GM12878 (cell line): ENCODE data around the gene PPP6R2. TPM values are rescaled to one million over a fixed set of nuclear protein-coding genes. Genes with fewer than 3 reads are reported as not detected.
A peak's percentile ranks its signal among the peaks of the same experiment; 100 is the strongest.

ENCODE experiments used
- ATAC-seq: fragments of 200-7000 bp; cut with Tn5 transposase; 3 replicates; pipeline ENCODE4 v1.9.1; 2020; ENCODE audit warnings: mild to moderate bottlenecking, moderate library complexity
- BruUV-seq: library from RNA; stranded (reverse); fragments of 400-500 nt; replicated peaks from 2 replicates; lab custom pipeline; 2021; lab: Mats Ljungman, UMichigan
- CTCF ChIA-PET: fragments of 300-600 bp; sonication (Branson Sonifier 250); formaldehyde crosslinking; extraction: SDS; loops from one replicate; lab custom pipeline; 2021; ENCODE audit warnings: inconsistent platforms; lab: Yijun Ruan, JAX
- POLR2A ChIA-PET: fragments of 350-600 bp; formaldehyde crosslinking; extraction: SDS; loops from one replicate; lab custom pipeline; 2021; ENCODE audit warnings: inconsistent platforms; lab: Charles Lee
- RAD21 ChIA-PET: fragments of 300-600 bp; sonication (Branson Sonifier 250); formaldehyde crosslinking; loops from one replicate; lab custom pipeline; 2023; ENCODE audit warnings: antibody characterized with exemption; ENCODE audit not compliant: unreplicated experiment; lab: Charles Lee
- SMC1A ChIA-PET: fragments of 300-600 bp; sonication (Branson Sonifier 250); formaldehyde crosslinking; loops from one replicate; lab custom pipeline; 2023; ENCODE audit not compliant: unreplicated experiment, uncharacterized antibody; lab: Charles Lee
- DNase-seq: peaks from one replicate; pipeline ENCODE4 v3.0.0-alpha.2; 2011; ENCODE audit warnings: low read depth, low spot score
- FAIRE-seq: peaks from 3 replicates; lab custom pipeline; 2011; peaks lifted over from hg19 to GRCh38; lab: Jason Lieb, UNC
- H2AFZ ChIP-seq: 2 replicates; pipeline ENCODE4 v1.6.0; 2011; ENCODE audit warnings: low read depth, low read length, control low read depth; ENCODE audit not compliant: control insufficient read depth
- H3K27ac ChIP-seq: 2 replicates; pipeline ENCODE4 v1.5.1; 2011; ENCODE audit warnings: control low read depth; ENCODE audit not compliant: control insufficient read depth, insufficient read depth
- H3K27me3 ChIP-seq, 2 experiments: replicated peaks in 1 of 2; 2 replicates each; pipeline versions ENCODE4 v1.6.0 to v1.6.1; 2011; ENCODE audit warnings: low read length in 1 of 2; ENCODE audit not compliant: control insufficient read depth in 2 of 2, insufficient read depth in 2 of 2
- H3K36me3 ChIP-seq, 2 experiments: 2 replicates each; pipeline ENCODE4 v1.5.1; 2011; ENCODE audit warnings: low read length in 1 of 2; ENCODE audit not compliant: control insufficient read depth in 2 of 2, insufficient read depth in 2 of 2
- H3K4me1 ChIP-seq: 2 replicates; pipeline ENCODE4 v1.6.1; 2011; ENCODE audit warnings: mild to moderate bottlenecking, low read length, moderate library complexity, mixed read lengths; ENCODE audit not compliant: control insufficient read depth, insufficient read depth
- H3K4me2 ChIP-seq: 2 replicates; pipeline ENCODE4 v1.6.0; 2011; ENCODE audit warnings: control low read depth; ENCODE audit not compliant: control insufficient read depth, insufficient read depth
- H3K4me3 ChIP-seq: fragments of 200-600 bp; sonication (generic); 2 replicates; pipeline ENCODE4 v1.5.1; 2016
- H3K79me2 ChIP-seq: 2 replicates; pipeline ENCODE4 v1.6.0; 2011; ENCODE audit warnings: low read length; ENCODE audit not compliant: control insufficient read depth, insufficient read depth
- H3K9ac ChIP-seq: 2 replicates; pipeline ENCODE4 v1.8.0; 2011; ENCODE audit warnings: low read length, control low read depth, mixed read lengths; ENCODE audit not compliant: control insufficient read depth, insufficient read depth
- H3K9me3 ChIP-seq: replicated peaks from 3 replicates; pipeline ENCODE4 v1.5.1; 2011; ENCODE audit warnings: mild to moderate bottlenecking, low read length; ENCODE audit not compliant: control insufficient read depth, insufficient read depth
- H4K20me1 ChIP-seq: 2 replicates; pipeline ENCODE4 v1.6.0; 2011; ENCODE audit not compliant: control insufficient read depth, insufficient read depth
- BMI1 ChIP-seq: fragments of 450-650 bp; IDR thresholded peaks from 2 replicates; pipeline ENCODE4 v1.6.1; 2016; ENCODE audit warnings: mild to moderate bottlenecking, moderate library complexity, borderline replicate concordance
- CREB1 ChIP-seq: IDR thresholded peaks from 2 replicates; pipeline ENCODE4 v1.6.1; 2012; ENCODE audit warnings: low read depth, mild to moderate bottlenecking, inconsistent platforms
- LARP7 ChIP-seq: fragments of 450-650 bp; IDR thresholded peaks from 2 replicates; pipeline ENCODE4 v1.6.1; 2017; ENCODE audit warnings: mild to moderate bottlenecking
- MAX ChIP-seq: IDR thresholded peaks from 2 replicates; pipeline ENCODE4 v1.6.1; 2012; ENCODE audit warnings: low read depth, low read length, improper control_type of control experiment
- MEF2B ChIP-seq: fragments of 450-650 bp; IDR thresholded peaks from 2 replicates; pipeline ENCODE4 v1.6.1; 2018; ENCODE audit warnings: mild to moderate bottlenecking, moderate library complexity; ENCODE audit not compliant: partially characterized antibody, poor library complexity, severe bottlenecking
- PAX5 ChIP-seq: IDR thresholded peaks from 2 replicates; pipeline ENCODE4 v1.6.1; 2011; ENCODE audit warnings: low read depth, low read length, borderline replicate concordance
- PAX8 ChIP-seq: fragments of 450-650 bp; IDR thresholded peaks from 2 replicates; pipeline ENCODE4 v1.6.1; 2017; ENCODE audit warnings: mild to moderate bottlenecking, moderate library complexity
- PKNOX1 ChIP-seq: fragments of 450-650 bp; IDR thresholded peaks from 2 replicates; pipeline ENCODE4 v1.6.1; 2016; ENCODE audit warnings: mild to moderate bottlenecking
- SPI1 ChIP-seq: IDR thresholded peaks from 2 replicates; pipeline ENCODE4 v1.6.1; 2011; ENCODE audit warnings: low read depth, mild to moderate bottlenecking, low read length, moderate library complexity, borderline replicate concordance; ENCODE audit not compliant: insufficient read depth
- SREBF2 ChIP-seq: IDR thresholded peaks from 2 replicates; pipeline ENCODE4 v1.6.1; 2012; ENCODE audit warnings: mild to moderate bottlenecking, low read length
- SUZ12 ChIP-seq: fragments of 200-600 bp; sonication (generic); IDR thresholded peaks from one replicate; pipeline ENCODE4 v1.6.1; 2018; ENCODE audit warnings: antibody characterized with exemption, mild to moderate bottlenecking; ENCODE audit not compliant: unreplicated experiment
- ZNF274 ChIP-seq: IDR thresholded peaks from one replicate; pipeline ENCODE4 v1.8.0; 2011; ENCODE audit not compliant: insufficient read length, insufficient read depth
- ZSCAN29 ChIP-seq: fragments of 450-650 bp; IDR thresholded peaks from 2 replicates; pipeline ENCODE4 v1.6.1; 2017; ENCODE audit warnings: mild to moderate bottlenecking, moderate library complexity
- WGBS: methylation state at CpG from one replicate; pipeline ENCODE4 v1.1.6; 2016; ENCODE audit warnings: low lambda C conversion rate; ENCODE audit not compliant: insufficient replicate concordance, insufficient coverage; ENCODE audit errors: missing lambda C conversion rate; 5-methylcytosine and 5-hydroxymethylcytosine counted together
- in situ Hi-C: fragments of 300-500 bp; cut with MboI; formaldehyde crosslinking; loops from 9 replicates; pipeline ENCODE4 v1.14.3; 2018; ENCODE audit warnings: mixed read lengths
- intact Hi-C: fragments of 100-400 bp; cut with micrococcal nuclease; formaldehyde crosslinking; loops from one replicate; pipeline ENCODE4 v1.14.2; 2022; ENCODE audit not compliant: unreplicated experiment
- polyA plus RNA-seq, 11 experiments: library from polyadenylated mRNA; depleted of rRNA in 4 of 11; unstranded in 6 of 11; stranded (reverse) in 5 of 11; fragments of >200 nt; fragmentation: Nextera tagmentation in 4 of 11; fragmentation: Illumina TruSeq in 1 of 11; extraction: Ambion mirVana in 4 of 11; extraction: Trizol in 1 of 11; gene quantifications; 1 replicate in 1 of 11; 2 replicates in 10 of 11; pipeline versions ENCODE4 v1.2.1 to v1.2.3, GENCODE V29; 2011 to 2016; ENCODE audit warnings: inconsistent platforms in 2 of 11, missing spikeins in 2 of 11, low read depth in 1 of 11
- total RNA-seq, 4 experiments: library from RNA; depleted of rRNA in 3 of 4; stranded (reverse); fragments of >200 nt in 3 of 4; fragmentation: Illumina TruSeq in 1 of 4; extraction: Trizol in 1 of 4; gene quantifications; 2 replicates each; pipeline versions ENCODE4 v1.2.1 to v1.2.3, GENCODE V29; 2013 to 2021

The PPP6R2 gene
- total and polyA plus RNA-seq, 10 of the 15 experiments (the other 5 are each of a cell fraction or from before 2014, with no cell fraction given), result 0.29 to 52.6 (median 25.4) TPM

- H3K79me2 ChIP-seq, result peaks cover 13% of the 10 kb centered on the region
- peak overlapping the region; percentile 48; the same call in 1 of the 2 replicates for H3K4me2 ChIP-seq
- no peaks in the 10 kb centered on the region for H4K20me1 ChIP-seq
- DNase-seq, result no peak
- intact Hi-C loops, result no loop called here
- no peak for ATAC-seq
- no peaks in the 10 kb centered on the region for H3K27me3 ChIP-seq
- no peak for FAIRE-seq
- RAD21 ChIA-PET, result no interaction called here
- H3K9me3 ChIP-seq, result no peaks in the 10 kb centered on the region
- no peak overlapping the region; the same call in 1 of the 2 replicates for H3K9ac ChIP-seq
- SMC1A ChIA-PET, result no interaction called here
- peaks cover 28% of the 10 kb centered on the region for H3K4me1 ChIP-seq
- TF ChIP-seq CREB1 (no peak), MAX (no peak), LARP7 (no peak), ZSCAN29 (no peak), MEF2B (no peak), SUZ12 (no peak), SPI1 (no peak), SREBF2 (no peak), BMI1 (no peak), PAX8 (no peak), PAX5 (no peak), PKNOX1 (no peak), ZNF274 (no peak)
- 90% methylated on average over 7 of the region's 7 CpGs for WGBS
- POLR2A ChIA-PET, result no interaction called here
- H3K27ac ChIP-seq, result no peak overlapping the region
- H3K4me3 ChIP-seq, result no peak overlapping the region
- CTCF ChIA-PET, result no interaction called here
- no TSS peak for BruUV-seq
- H2AFZ ChIP-seq, result no peak overlapping the region
- in situ Hi-C loops, result no loop called here
- no peaks in the 10 kb centered on the region for H3K36me3 ChIP-seq
Observed at GRCh38 chr22:50313021-50313420, 30.1 kb upstream of the PPP6R2 start.
